GM06990 (cell line): ENCODE data around the gene RPUSD3.

Experiments
- DNase-seq: peaks from one replicate; pipeline ENCODE4 v3.0.0-alpha.2; 2011; ENCODE audit not compliant: insufficient read length; ENCODE audit errors: extremely low read depth
- H3K27me3 ChIP-seq: replicated peaks from 2 replicates; pipeline ENCODE4 v1.6.0; 2011; ENCODE audit warnings: low read length; ENCODE audit not compliant: control insufficient read depth, insufficient read depth
- H3K36me3 ChIP-seq: 2 replicates; pipeline ENCODE4 v1.5.1; 2011; ENCODE audit warnings: low read length; ENCODE audit not compliant: control insufficient read depth, insufficient read depth
- H3K4me3 ChIP-seq: replicated peaks from 2 replicates; pipeline ENCODE4 v1.5.1; 2011; ENCODE audit warnings: low read depth, mild to moderate bottlenecking, control low read depth, low read length
- CTCF ChIP-seq: IDR thresholded peaks from 2 replicates; pipeline ENCODE4 v1.5.1; 2011; ENCODE audit warnings: low read length, control low read depth, mild to moderate bottlenecking, inconsistent platforms; ENCODE audit not compliant: insufficient read depth, poor library complexity, severe bottlenecking

RPUSD3 gene

GRCh38 chr3:9841015-9841414 is 2.8 kb downstream of the RPUSD3 start:
- no peaks in the 10 kb centered on the region for H3K27me3 ChIP-seq
- H3K36me3 ChIP-seq, result peaks cover 23% of the 10 kb centered on the region
- no peak for DNase-seq
- TF ChIP-seq CTCF, result no peak
- H3K4me3 ChIP-seq, result no peak overlapping the region

- no peak for DNase-seq
Observed at GRCh38 chr3:9838856-9839255, 5.0 kb downstream of the RPUSD3 start.

GRCh38 chr3:9837701-9838582 is 5.9 kb downstream of the RPUSD3 start:
- no peak for TF ChIP-seq CTCF
- Histone ChIP-seq H3K36me3 (peaks cover 26% of the 10 kb centered on the region), H3K4me3 (no peak overlapping the region), H3K27me3 (no peaks in the 10 kb centered on the region)
- DNase-seq, result no peak

More at GRCh38 chr3:9838856-9839255, 5.0 kb downstream of the RPUSD3 start:
- no peaks in the 10 kb centered on the region for H3K27me3 ChIP-seq
- no peak overlapping the region for H3K4me3 ChIP-seq
- no peak for TF ChIP-seq CTCF
- H3K36me3 ChIP-seq, result peaks cover 26% of the 10 kb centered on the region

GRCh38 chr3:9834520-9835380 is 9.1 kb downstream of the RPUSD3 start:
- Histone ChIP-seq H3K36me3 (peaks cover 17% of the 10 kb centered on the region), H3K4me3 (no peak overlapping the region), H3K27me3 (no peaks in the 10 kb centered on the region)
- TF ChIP-seq CTCF, result no peak
- no peak for DNase-seq

GRCh38 chr3:9833078-9833477 is 10.7 kb downstream of the RPUSD3 start:
- Histone ChIP-seq H3K4me3 (no peak overlapping the region), H3K27me3 (no peaks in the 10 kb centered on the region), H3K36me3 (peaks cover 13% of the 10 kb centered on the region)
- no peak for DNase-seq
- no peak for TF ChIP-seq CTCF
